Liver (tissue), 9 donors: ENCODE results near the gene NRG4. TPM values are rescaled to one million over a fixed set of nuclear protein-coding genes. Genes with fewer than 3 reads are reported as not detected.

Experiments used
- DNase-seq: peaks from one replicate; pipeline ENCODE4 v3.0.0-alpha.2; 2017; ENCODE audit warnings: low spot score
- H3K27ac ChIP-seq, 2 donors: one replicate each; pipeline ENCODE4 v1.7.0; 2013; ENCODE audit warnings: inconsistent platforms in 2 of 2, low read length in 2 of 2, control low read depth in 1 of 2, low read depth in 1 of 2, mild to moderate bottlenecking in 1 of 2
- H3K27me3 ChIP-seq, 4 donors: one replicate each; pipeline versions ENCODE4 v1.6.1 to v1.7.0; 2013; ENCODE audit warnings: low read length in 3 of 4, inconsistent platforms in 1 of 4, mild to moderate bottlenecking in 1 of 4, moderate library complexity in 1 of 4; ENCODE audit not compliant: control insufficient read depth in 4 of 4, insufficient read depth in 4 of 4
- H3K36me3 ChIP-seq, 4 donors: one replicate each; pipeline versions ENCODE4 v1.6.1 to v1.7.0; 2013; ENCODE audit warnings: low read length in 3 of 4, mild to moderate bottlenecking in 3 of 4, low read depth in 1 of 4, moderate library complexity in 1 of 4; ENCODE audit not compliant: control insufficient read depth in 4 of 4, insufficient read depth in 3 of 4
- H3K4me1 ChIP-seq, 4 donors: one replicate each; pipeline versions ENCODE4 v1.6.1 to v1.7.0; 2013; ENCODE audit warnings: low read length in 3 of 4, mild to moderate bottlenecking in 3 of 4, moderate library complexity in 1 of 4; ENCODE audit not compliant: control insufficient read depth in 4 of 4, insufficient read depth in 4 of 4
- H3K4me3 ChIP-seq, 3 donors: one replicate each; pipeline versions ENCODE4 v1.6.1 to v1.7.0; 2013; ENCODE audit warnings: low read length in 3 of 3, control low read depth in 1 of 3, low read depth in 1 of 3, mild to moderate bottlenecking in 1 of 3
- H3K9ac ChIP-seq, 2 donors: one replicate each; pipeline ENCODE4 v1.7.0; 2013; ENCODE audit warnings: low read length in 2 of 2, mild to moderate bottlenecking in 2 of 2, moderate library complexity in 2 of 2, control low read depth in 1 of 2, low read depth in 1 of 2
- H3K9me3 ChIP-seq, 4 donors: one replicate each; pipeline versions ENCODE4 v1.6.1 to v1.7.0; 2013; ENCODE audit warnings: low read length in 3 of 4; ENCODE audit not compliant: control insufficient read depth in 4 of 4
- CTCF ChIP-seq: fragments of 150-350 bp; IDR thresholded peaks from 2 replicates; pipeline ENCODE4 v1.5.1; 2017; ENCODE audit warnings: improper control_type of control experiment, low read depth, low read length; ENCODE audit not compliant: missing input control
- EGR1 ChIP-seq, 2 donors: IDR thresholded peaks; 2 replicates each; pipeline ENCODE4 v1.6.1; 2016 to 2018; ENCODE audit warnings: antibody characterized with exemption in 2 of 2, low read depth in 2 of 2
- FOXA1 ChIP-seq: IDR thresholded peaks from 2 replicates; pipeline ENCODE4 v1.6.1; 2016; ENCODE audit warnings: antibody characterized with exemption
- FOXA2 ChIP-seq: IDR thresholded peaks from 2 replicates; pipeline ENCODE4 v1.6.1; 2016; ENCODE audit warnings: antibody characterized with exemption
- GABPA ChIP-seq, 2 donors: IDR thresholded peaks in 1 of 2; conservative IDR thresholded peaks in 1 of 2; 2 replicates each; pipeline ENCODE4 v1.6.1; 2016; ENCODE audit warnings: antibody characterized with exemption in 2 of 2, mild to moderate bottlenecking in 1 of 2, moderate library complexity in 1 of 2
- HNF4A ChIP-seq, 2 donors: conservative IDR thresholded peaks; 2 replicates each; pipeline ENCODE4 v1.6.1; 2016; ENCODE audit warnings: antibody characterized with exemption in 2 of 2, mild to moderate bottlenecking in 2 of 2
- HNF4G ChIP-seq: IDR thresholded peaks from 2 replicates; pipeline ENCODE4 v1.6.1; 2016; ENCODE audit warnings: antibody characterized with exemption
- JUND ChIP-seq, 2 donors: IDR thresholded peaks; 2 replicates each; pipeline ENCODE4 v1.6.1; 2016; ENCODE audit warnings: antibody characterized with exemption in 2 of 2
- NR2F2 ChIP-seq: IDR thresholded peaks from 2 replicates; pipeline ENCODE4 v1.6.1; 2016; ENCODE audit warnings: antibody characterized with exemption
- RAD21 ChIP-seq, 2 donors: IDR thresholded peaks; 2 replicates each; pipeline ENCODE4 v1.6.1; 2016; ENCODE audit warnings: antibody characterized with exemption in 2 of 2, mild to moderate bottlenecking in 2 of 2
- REST ChIP-seq: IDR thresholded peaks from 2 replicates; pipeline ENCODE4 v1.6.1; 2016; ENCODE audit warnings: antibody characterized with exemption, mild to moderate bottlenecking
- RXRA ChIP-seq, 2 donors: IDR thresholded peaks; 2 replicates each; pipeline ENCODE4 v1.6.1; 2017 to 2018; ENCODE audit warnings: antibody characterized with exemption in 2 of 2, mild to moderate bottlenecking in 1 of 2
- SP1 ChIP-seq: IDR thresholded peaks from 2 replicates; pipeline ENCODE4 v1.6.1; 2018; ENCODE audit warnings: antibody characterized with exemption, mild to moderate bottlenecking
- TAF1 ChIP-seq: conservative IDR thresholded peaks from 2 replicates; pipeline ENCODE4 v1.6.1; 2016; ENCODE audit warnings: antibody characterized with exemption, mild to moderate bottlenecking
- YY1 ChIP-seq: IDR thresholded peaks from 2 replicates; pipeline ENCODE4 v1.6.1; 2016; ENCODE audit warnings: antibody characterized with exemption, mild to moderate bottlenecking
- WGBS: extraction: QIAGEN DNeasy Blood & Tissue Kit; methylation state at CpG from one replicate; pipeline ENCODE4 v1.1.7; 2013; 5-methylcytosine and 5-hydroxymethylcytosine counted together
- polyA plus RNA-seq, 2 donors: library from polyadenylated mRNA; stranded (reverse) in 1 of 2; unstranded in 1 of 2; fragments of 200-250 nt in 1 of 2; fragments of >200 nt in 1 of 2; fragmentation: Nextera tagmentation in 1 of 2; extraction: Ambion mirVana in 1 of 2; gene quantifications; one replicate each; pipeline versions ENCODE4 v1.2.1 to v1.2.3, GENCODE V29; 2013 to 2015
- total RNA-seq, 2 donors: library from RNA; depleted of rRNA; stranded (reverse); fragments of >200 nt; gene quantifications; one replicate each; pipeline ENCODE4 v1.2.3, GENCODE V29; 2014
- TF ChIP-seq, protein P1 (sequence below): IDR thresholded peaks from 2 replicates; pipeline ENCODE4 v1.6.1; 2016; ENCODE audit warnings: antibody characterized with exemption
- TF ChIP-seq, protein P2 (sequence below): IDR thresholded peaks from 2 replicates; pipeline ENCODE4 v1.6.1; 2016; ENCODE audit warnings: antibody characterized with exemption
- TF ChIP-seq, protein P3 (sequence below): IDR thresholded peaks from 2 replicates; pipeline ENCODE4 v1.6.1; 2016; ENCODE audit warnings: antibody characterized with exemption
- donor health status: healthy.
- donor health status: healthy.
- donor health status: healthy.
- donor health status: healthy.
- donor health status: healthy.

NRG4 gene
- total and polyA plus RNA-seq, 4 donors, result 0.51 to 1.3 (median 1.0) TPM; not detected in 1

DNA sequence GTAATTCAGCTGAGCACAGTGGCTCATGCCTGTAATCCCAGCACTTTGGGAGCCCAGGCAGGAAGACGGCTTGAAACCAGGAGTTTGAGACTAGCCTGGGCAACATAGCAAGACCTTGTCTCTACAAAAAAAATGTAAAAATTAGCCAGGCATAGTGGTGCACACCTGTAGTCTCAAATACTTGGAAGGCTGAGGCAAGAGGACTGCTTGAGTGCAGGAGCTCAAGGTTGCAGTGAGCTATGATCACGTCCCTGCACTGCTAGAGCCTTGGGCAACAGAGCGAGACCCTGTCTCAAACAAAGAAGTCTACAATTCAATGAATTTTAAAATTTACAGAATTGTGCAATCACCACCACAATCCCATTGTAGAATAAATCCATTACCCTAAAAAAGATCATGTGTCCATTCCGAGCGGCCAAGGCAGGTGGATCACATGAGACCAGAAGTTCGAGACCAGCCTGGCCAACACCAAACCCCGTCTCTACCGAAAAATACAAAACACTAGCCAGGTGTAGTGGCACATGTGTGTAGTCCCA, 63.4 kb downstream of the NRG4 start:
- no peak for TF ChIP-seq NR2F2
- no peak for TF ChIP-seq RAD21 (IDR thresholded peaks at IDR 0.05)
- no peak for TF ChIP-seq HNF4A (conservative IDR thresholded peaks at IDR 0.05)
- TF ChIP-seq, protein P1, sequence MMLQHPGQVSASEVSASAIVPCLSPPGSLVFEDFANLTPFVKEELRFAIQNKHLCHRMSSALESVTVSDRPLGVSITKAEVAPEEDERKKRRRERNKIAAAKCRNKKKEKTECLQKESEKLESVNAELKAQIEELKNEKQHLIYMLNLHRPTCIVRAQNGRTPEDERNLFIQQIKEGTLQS, result no peak
- no peak for TF ChIP-seq SP1
- TF ChIP-seq, protein P2, sequence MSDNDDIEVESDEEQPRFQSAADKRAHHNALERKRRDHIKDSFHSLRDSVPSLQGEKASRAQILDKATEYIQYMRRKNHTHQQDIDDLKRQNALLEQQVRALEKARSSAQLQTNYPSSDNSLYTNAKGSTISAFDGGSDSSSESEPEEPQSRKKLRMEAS, result no peak
- no peak for TF ChIP-seq RXRA (IDR thresholded peaks at IDR 0.05)
- no peak for TF ChIP-seq TAF1
- TF ChIP-seq, protein P3, sequence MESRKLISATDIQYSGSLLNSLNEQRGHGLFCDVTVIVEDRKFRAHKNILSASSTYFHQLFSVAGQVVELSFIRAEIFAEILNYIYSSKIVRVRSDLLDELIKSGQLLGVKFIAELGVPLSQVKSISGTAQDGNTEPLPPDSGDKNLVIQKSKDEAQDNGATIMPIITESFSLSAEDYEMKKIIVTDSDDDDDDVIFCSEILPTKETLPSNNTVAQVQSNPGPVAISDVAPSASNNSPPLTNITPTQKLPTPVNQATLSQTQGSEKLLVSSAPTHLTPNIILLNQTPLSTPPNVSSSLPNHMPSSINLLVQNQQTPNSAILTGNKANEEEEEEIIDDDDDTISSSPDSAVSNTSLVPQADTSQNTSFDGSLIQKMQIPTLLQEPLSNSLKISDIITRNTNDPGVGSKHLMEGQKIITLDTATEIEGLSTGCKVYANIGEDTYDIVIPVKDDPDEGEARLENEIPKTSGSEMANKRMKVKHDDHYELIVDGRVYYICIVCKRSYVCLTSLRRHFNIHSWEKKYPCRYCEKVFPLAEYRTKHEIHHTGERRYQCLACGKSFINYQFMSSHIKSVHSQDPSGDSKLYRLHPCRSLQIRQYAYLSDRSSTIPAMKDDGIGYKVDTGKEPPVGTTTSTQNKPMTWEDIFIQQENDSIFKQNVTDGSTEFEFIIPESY, result no peak
- no peak for TF ChIP-seq HNF4G
- TF ChIP-seq YY1, result no peak
- TF ChIP-seq CTCF, result no peak
- no peak for TF ChIP-seq JUND (IDR thresholded peaks at IDR 0.05)
- no peak for TF ChIP-seq GABPA (IDR thresholded peaks at IDR 0.05 in 1 of 2, conservative IDR thresholded peaks at IDR 0.05 in 1 of 2)
- TF ChIP-seq FOXA2, result no peak
- no peak for TF ChIP-seq EGR1 (IDR thresholded peaks at IDR 0.05; ENCODE audit: low read depth in 2 of 2)
- no peak for TF ChIP-seq REST
- TF ChIP-seq FOXA1, result no peak
- 83% methylated on average over 8 of the region's 8 CpGs for WGBS
- no peaks in the 10 kb centered on the region for H3K27me3 ChIP-seq

More for the DNA sequence above, 63.4 kb downstream of the NRG4 start:
- no peak overlapping the region for H3K9ac ChIP-seq
- H3K4me3 ChIP-seq, result no peak overlapping the region
- no peaks in the 10 kb centered on the region for H3K9me3 ChIP-seq
- no peaks in the 10 kb centered on the region for H3K4me1 ChIP-seq
- H3K36me3 ChIP-seq, result no peaks in the 10 kb centered on the region
- DNase-seq, result no peak
- H3K27ac ChIP-seq, result no peak overlapping the region
